WTC11 (cell line): ENCODE data around the gene RYR3. TPM values are rescaled to one million over a fixed set of nuclear protein-coding genes. Genes with fewer than 3 reads are reported as not detected.
A peak's percentile ranks its signal among the peaks of the same experiment; 100 is the strongest.

Experiments
- ATAC-seq: fragments of 200-7000 bp; cut with Tn5 transposase; 2 replicates; pipeline ENCODE4 v1.10.0; 2021; ENCODE audit warnings: mild to moderate bottlenecking, moderate library complexity
- CTCF ChIA-PET: fragments of 300-600 bp; sonication (Branson Sonifier 250); formaldehyde crosslinking; loops from one replicate; lab custom pipeline; 2021; ENCODE audit warnings: antibody characterized with exemption; lab: Charles Lee
- POLR2A ChIA-PET: fragments of 350-600 bp; sonication (Branson Sonifier 250); formaldehyde crosslinking; loops from one replicate; lab custom pipeline; 2021; ENCODE audit warnings: antibody characterized with exemption; lab: Charles Lee
- DNase-seq: peaks from one replicate; pipeline ENCODE4 v3.0.0; 2021; ENCODE audit warnings: low spot score
- H3K27ac Mint-ChIP-seq: 2 replicates; pipeline ENCODE4 v1.8.0; 2021; ENCODE audit warnings: mixed read lengths
- H3K27me3 Mint-ChIP-seq: 2 replicates; pipeline ENCODE4 v1.8.0; 2021; ENCODE audit warnings: low read depth, mild to moderate bottlenecking, moderate library complexity, mixed read lengths
- H3K36me3 Mint-ChIP-seq: 2 replicates; pipeline ENCODE4 v1.8.0; 2021; ENCODE audit warnings: mixed read lengths
- H3K4me1 Mint-ChIP-seq: 2 replicates; pipeline ENCODE4 v1.8.0; 2022; ENCODE audit warnings: mixed read lengths
- H3K4me3 Mint-ChIP-seq: 2 replicates; pipeline ENCODE4 v1.8.0; 2021; ENCODE audit warnings: mild to moderate bottlenecking, moderate library complexity, mixed read lengths
- H3K9me3 Mint-ChIP-seq: 2 replicates; pipeline ENCODE4 v1.8.0; 2021; ENCODE audit warnings: mixed read lengths
- ATF1 ChIP-seq: sonication (generic); formaldehyde crosslinking; IDR thresholded peaks from 2 replicates; pipeline ENCODE4 v1.8.1; 2023; ENCODE audit warnings: mild to moderate bottlenecking, moderate library complexity, missing genetic modification reagents
- ATF6 ChIP-seq: sonication (generic); formaldehyde crosslinking; IDR thresholded peaks from 2 replicates; pipeline ENCODE4 v1.8.1; 2023; ENCODE audit warnings: mild to moderate bottlenecking, missing genetic modification reagents
- CREM ChIP-seq: sonication (generic); formaldehyde crosslinking; IDR thresholded peaks from 2 replicates; pipeline ENCODE4 v1.8.1; 2022; ENCODE audit warnings: mild to moderate bottlenecking, missing genetic modification reagents, moderate library complexity
- GRHL2 ChIP-seq: fragments of 250-450 bp; sonication (Bioruptor Pico); IDR thresholded peaks from 2 replicates; pipeline ENCODE4 v1.8.0; 2022; ENCODE audit warnings: mild to moderate bottlenecking, moderate library complexity; ENCODE audit not compliant: insufficient replicate concordance, severe bottlenecking
- HMGA2 ChIP-seq: fragments of 250-450 bp; sonication (Bioruptor Pico); IDR thresholded peaks from 2 replicates; pipeline ENCODE4 v1.4.0; 2021; ENCODE audit warnings: mild to moderate bottlenecking, moderate library complexity
- NFE2L1 ChIP-seq: sonication (generic); formaldehyde crosslinking; IDR thresholded peaks from 2 replicates; pipeline ENCODE4 v1.8.1; 2023; ENCODE audit warnings: missing genetic modification reagents
- PRDM15 ChIP-seq: sonication (generic); formaldehyde crosslinking; IDR thresholded peaks from 2 replicates; pipeline ENCODE4 v1.8.0; 2022; ENCODE audit warnings: missing genetic modification reagents
- TCF7 ChIP-seq: sonication (generic); formaldehyde crosslinking; IDR thresholded peaks from 2 replicates; pipeline ENCODE4 v1.8.0; 2022; ENCODE audit warnings: mild to moderate bottlenecking, low read depth, missing genetic modification reagents, moderate library complexity
- ZNF232 ChIP-seq: sonication (generic); formaldehyde crosslinking; IDR thresholded peaks from 2 replicates; pipeline ENCODE4 v1.8.0; 2022; ENCODE audit warnings: mild to moderate bottlenecking, missing genetic modification reagents
- ZNF263 ChIP-seq: sonication (generic); formaldehyde crosslinking; IDR thresholded peaks from 2 replicates; pipeline ENCODE4 v1.8.1; 2022; ENCODE audit warnings: low read depth, mild to moderate bottlenecking, moderate library complexity, missing genetic modification reagents
- ZNF512 ChIP-seq: sonication (generic); formaldehyde crosslinking; IDR thresholded peaks from 2 replicates; pipeline ENCODE4 v1.8.1; 2022; ENCODE audit warnings: missing genetic modification reagents, borderline replicate concordance
- ZNF532 ChIP-seq: fragments of 250-450 bp; sonication (Bioruptor Pico); IDR thresholded peaks from 2 replicates; pipeline ENCODE4 v1.9.0; 2021; ENCODE audit warnings: mild to moderate bottlenecking, borderline replicate concordance
- total RNA-seq: library from RNA; stranded (reverse); gene quantifications from 3 replicates; pipeline ENCODE4 v1.2.3, GENCODE V29; 2021
- TF ChIP-seq, protein P1 (sequence below): fragments of 250-450 bp; sonication (Bioruptor Pico); IDR thresholded peaks from 2 replicates; pipeline ENCODE4 v2.1.2; 2022; ENCODE audit warnings: mild to moderate bottlenecking, moderate library complexity
- TF ChIP-seq, protein P2 (sequence below): fragments of 250-450 bp; sonication (Bioruptor Pico); conservative IDR thresholded peaks from 2 replicates; pipeline ENCODE4 v1.9.0; 2021; ENCODE audit warnings: mild to moderate bottlenecking

Gene RYR3
- total RNA-seq, 1 experiment from 2014 or later, result 1.4 TPM

GRCh38 chr15:33382491-33382890, 71.7 kb downstream of the RYR3 start (continued):
- TF ChIP-seq PRDM15 (CRISPR knock-in tag) (no peak), GRHL2 (CRISPR knock-in tag) (no peak), CREM (CRISPR knock-in tag) (no peak)
- TF ChIP-seq, protein P1, sequence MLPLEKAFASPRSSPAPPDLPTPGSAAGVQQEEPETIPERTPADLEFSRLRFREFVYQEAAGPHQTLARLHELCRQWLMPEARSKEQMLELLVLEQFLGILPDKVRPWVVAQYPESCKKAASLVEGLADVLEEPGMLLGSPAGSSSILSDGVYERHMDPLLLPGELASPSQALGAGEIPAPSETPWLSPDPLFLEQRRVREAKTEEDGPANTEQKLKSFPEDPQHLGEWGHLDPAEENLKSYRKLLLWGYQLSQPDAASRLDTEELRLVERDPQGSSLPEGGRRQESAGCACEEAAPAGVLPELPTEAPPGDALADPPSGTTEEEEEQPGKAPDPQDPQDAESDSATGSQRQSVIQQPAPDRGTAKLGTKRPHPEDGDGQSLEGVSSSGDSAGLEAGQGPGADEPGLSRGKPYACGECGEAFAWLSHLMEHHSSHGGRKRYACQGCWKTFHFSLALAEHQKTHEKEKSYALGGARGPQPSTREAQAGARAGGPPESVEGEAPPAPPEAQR (CRISPR knock-in tag), result no peak
- TF ChIP-seq, protein P2, sequence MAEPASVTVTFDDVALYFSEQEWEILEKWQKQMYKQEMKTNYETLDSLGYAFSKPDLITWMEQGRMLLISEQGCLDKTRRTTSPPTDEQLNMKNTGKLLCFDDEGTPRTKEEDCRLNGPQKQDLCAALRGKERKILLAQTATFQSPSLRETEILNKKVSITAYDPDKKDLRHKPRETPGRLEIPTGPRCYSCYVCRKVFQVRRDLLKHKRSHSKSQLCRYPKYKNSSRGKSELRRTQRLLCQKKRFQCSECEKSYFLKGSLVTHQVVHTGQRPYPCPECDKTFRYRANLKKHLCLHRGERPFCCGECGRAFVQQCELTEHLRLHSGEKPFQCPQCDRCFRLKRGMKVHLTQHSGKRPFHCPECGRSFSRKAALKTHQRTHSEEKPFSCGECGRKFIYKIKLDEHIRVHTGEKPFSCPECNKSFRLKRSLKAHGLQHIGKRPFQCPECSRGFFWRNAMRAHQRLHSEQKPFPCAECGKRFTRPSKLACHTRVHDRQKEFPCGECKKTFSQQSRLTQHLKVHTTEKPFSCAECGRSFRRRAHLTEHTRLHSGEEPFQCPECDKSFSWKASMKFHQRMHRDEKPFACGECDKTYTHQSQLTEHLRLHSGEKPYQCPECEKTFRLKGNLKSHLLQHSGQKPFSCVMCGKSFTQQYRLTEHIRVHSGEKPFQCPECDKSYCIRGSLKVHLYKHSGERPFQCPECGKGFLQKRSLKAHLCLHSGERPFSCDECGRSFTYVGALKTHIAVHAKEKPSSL (CRISPR knock-in tag), result no peak

DNA sequence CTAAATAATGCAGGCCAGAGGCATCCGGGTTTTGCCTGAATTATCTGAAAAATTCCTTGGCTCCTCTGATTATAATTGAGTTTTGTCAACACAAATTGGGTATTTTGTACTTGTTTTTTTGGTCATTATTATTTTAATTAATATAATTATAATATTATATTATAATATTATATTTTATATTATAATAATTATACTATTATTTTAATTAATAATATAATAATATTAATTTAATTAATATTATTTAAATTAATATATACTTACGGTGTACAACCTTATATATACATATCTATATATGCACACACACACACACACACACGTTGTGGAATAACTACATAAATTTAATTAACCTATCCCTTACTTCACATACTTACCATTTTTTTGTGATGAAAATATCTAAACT, 73.5 kb downstream of the RYR3 start:
- POLR2A ChIA-PET, result no interaction called here
- Mint-ChIP-seq H3K27ac (no peak overlapping the region), H3K27me3 (no peaks in the 10 kb centered on the region), H3K4me3 (no peak overlapping the region), H3K36me3 (no peaks in the 10 kb centered on the region), H3K9me3 (no peaks in the 10 kb centered on the region), H3K4me1 (0 out of 2 replicates have a peak, but pooled peaks cover 3% of the 10 kb centered on the region)
- ATAC-seq (no peak), DNase-seq (no peak)
- TF ChIP-seq TCF7 (CRISPR knock-in tag) (no peak), HMGA2 (CRISPR knock-in tag) (peak; percentile 97)
- CTCF ChIA-PET, result interaction anchor here (1.9 kb wide), 1 partner anchor 316 kb away, joined by 5 read pairs; no protein-coding TSS in a partner anchor

DNA sequence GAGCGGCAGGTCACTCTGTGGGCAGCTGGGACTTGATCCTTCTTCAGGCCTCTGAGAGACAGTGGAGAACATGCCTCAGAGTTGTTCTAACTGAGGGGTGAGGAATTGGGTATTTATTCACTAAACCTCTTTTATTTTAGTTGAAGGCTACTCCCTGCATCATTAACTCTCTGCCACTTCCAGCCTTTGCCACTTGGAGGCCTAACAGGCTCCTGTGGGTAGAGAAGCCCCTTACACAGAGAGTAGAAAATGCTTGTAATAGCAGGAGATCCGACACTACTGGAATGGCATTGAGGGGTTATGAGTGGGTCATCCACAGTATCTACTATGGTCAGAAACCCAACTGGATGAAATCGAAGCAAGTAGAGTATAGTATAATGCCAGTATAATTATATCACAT, 81.7 kb downstream of the RYR3 start:
- Mint-ChIP-seq H3K27ac (no peak overlapping the region), H3K4me1 (peaks cover 14% of the 10 kb centered on the region), H3K9me3 (no peaks in the 10 kb centered on the region), H3K4me3 (no peak overlapping the region), H3K36me3 (no peaks in the 10 kb centered on the region), H3K27me3 (no peaks in the 10 kb centered on the region)
- POLR2A ChIA-PET, result no interaction called here
- CTCF ChIA-PET, result no interaction called here
- TF ChIP-seq ATF6 (CRISPR knock-in tag), result no peak
- no peak for TF ChIP-seq GRHL2 (CRISPR knock-in tag)
- no peak for TF ChIP-seq ZNF263
- DNase-seq (peak; percentile 22), ATAC-seq (peak; percentile 86)

DNA sequence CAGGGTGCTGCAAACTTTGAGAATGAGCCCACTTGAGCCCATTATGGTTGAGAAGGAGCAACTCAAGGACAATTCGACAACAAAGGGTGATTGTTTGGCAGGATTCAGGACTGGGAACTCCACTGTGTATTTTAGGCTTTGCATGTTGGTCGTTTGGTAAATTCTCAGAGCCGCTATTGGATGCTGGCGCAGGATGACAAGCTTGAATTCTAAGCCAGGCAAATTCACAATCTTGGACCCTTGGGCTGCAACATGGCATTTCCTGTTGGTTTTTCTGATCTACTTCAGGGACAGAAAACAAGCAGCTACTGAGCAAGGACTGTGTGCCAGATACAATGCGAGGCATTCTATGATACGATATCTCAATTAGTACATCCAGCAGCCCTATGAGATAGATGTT, 82.8 kb downstream of the RYR3 start:
- H3K4me3 Mint-ChIP-seq, result no peak overlapping the region
- no peaks in the 10 kb centered on the region for H3K36me3 Mint-ChIP-seq
- DNase-seq (no peak), ATAC-seq (no peak)
- H3K27ac Mint-ChIP-seq, result no peak overlapping the region
- ChIA-PET CTCF (interaction anchor here (2.1 kb wide), 1 partner anchor 308 kb away, joined by 6 read pairs; no protein-coding TSS in a partner anchor), POLR2A (no interaction called here)
- H3K4me1 Mint-ChIP-seq, result peaks cover 20% of the 10 kb centered on the region
- no peaks in the 10 kb centered on the region for H3K9me3 Mint-ChIP-seq
- no peaks in the 10 kb centered on the region for H3K27me3 Mint-ChIP-seq
- no peak for TF ChIP-seq HMGA2 (CRISPR knock-in tag)
- TF ChIP-seq ATF1 (CRISPR knock-in tag), result no peak
- no peak for TF ChIP-seq NFE2L1 (CRISPR knock-in tag)
- TF ChIP-seq ZNF232 (CRISPR knock-in tag), result no peak
- no peak for TF ChIP-seq ZNF532
- no peak for TF ChIP-seq ZNF512 (CRISPR knock-in tag)
